ENCODE data around the gene INPP5F. TPM values are rescaled to one million over a fixed set of nuclear protein-coding genes. Genes with fewer than 3 reads are reported as not detected.

Gene INPP5F
- total and polyA plus RNA-seq, 2 donors (not counting 1 experiment from before 2014, with no cell fraction given), result 11.2 to 37.5 TPM

GRCh38 chr10:119777686-119778085 is 51.8 kb downstream of the INPP5F start:
- TF ChIP-seq CTCF (IDR thresholded peaks at IDR 0.05) (no peak), EZH2 (IDR thresholded peaks at IDR 0.05; ENCODE audit: borderline replicate concordance, insufficient read depth, low read depth, low read length, poor library complexity, severe bottlenecking) (no peak)
- no peaks in the 10 kb centered on the region for H3K27me3 ChIP-seq (replicated peaks in 1 of 4; ENCODE audit: control extremely low read depth in 1 of 4, control insufficient read depth in 3 of 4, insufficient read depth in 4 of 4, low read length in 3 of 4)
- H3K4me3 ChIP-seq (ENCODE audit: control extremely low read depth in 1 of 5, extremely low read depth in 1 of 5, insufficient read depth in 1 of 5, low read depth in 2 of 5, low read length in 4 of 5), result no peak overlapping the region
- Mint-ChIP-seq H3K27ac (no peak overlapping the region), H3K9me3 (ENCODE audit: insufficient read depth) (no peaks in the 10 kb centered on the region), H3K4me1 (peaks cover 25% of the 10 kb centered on the region), H3K4me3 (no peak overlapping the region), H3K27me3 (no peaks in the 10 kb centered on the region)
- H3K79me2 ChIP-seq (ENCODE audit: control insufficient read depth, insufficient read depth, low read length), result peaks cover 50% of the 10 kb centered on the region
- DNase-seq (no peak), ATAC-seq (ENCODE audit: low read depth) (no peak)
- intact Hi-C loops (cut with micrococcal nuclease), result no loop called here
- no peak overlapping the region for H3K4me2 ChIP-seq (replicated peaks; ENCODE audit: low read depth, low read length, poor library complexity, severe bottlenecking)
- H3K27ac ChIP-seq (ENCODE audit: low read length in 2 of 2), result no peak overlapping the region
- ChIA-PET CTCF (no interaction called here), POLR2A (no interaction called here)
- H2AFZ ChIP-seq (ENCODE audit: insufficient read depth, low read depth, low read length, poor library complexity, severe bottlenecking), result no peak overlapping the region
- peaks cover 0 to 11% of the 10 kb centered on the region in 2 experiments for H3K36me3 ChIP-seq (replicated peaks in 1 of 2; ENCODE audit: control extremely low read depth in 1 of 2, control insufficient read depth in 1 of 2, extremely low read depth in 1 of 2, insufficient read depth in 2 of 2, low read length in 1 of 2)
- H3K9ac ChIP-seq (ENCODE audit: low read length), result no peak overlapping the region
- peaks cover 5 to 12% of the 10 kb centered on the region in 2 donors for H3K4me1 ChIP-seq (ENCODE audit: control insufficient read depth in 2 of 2, insufficient read depth in 2 of 2, low read length in 2 of 2)
- no peaks in the 10 kb centered on the region for H4K20me1 ChIP-seq (ENCODE audit: control insufficient read depth, insufficient read depth, low read length, poor library complexity, severe bottlenecking)
- H3K9me3 ChIP-seq (ENCODE audit: control extremely low read depth in 1 of 3, control insufficient read depth in 2 of 3, insufficient read depth in 1 of 3, low read length in 2 of 3), result peaks cover 0 to 3% (median 3%) of the 10 kb centered on the region in 3 donors
- WGBS (ENCODE audit: insufficient coverage), result 100% methylated on average over 2 of the region's 3 CpGs

DNA sequence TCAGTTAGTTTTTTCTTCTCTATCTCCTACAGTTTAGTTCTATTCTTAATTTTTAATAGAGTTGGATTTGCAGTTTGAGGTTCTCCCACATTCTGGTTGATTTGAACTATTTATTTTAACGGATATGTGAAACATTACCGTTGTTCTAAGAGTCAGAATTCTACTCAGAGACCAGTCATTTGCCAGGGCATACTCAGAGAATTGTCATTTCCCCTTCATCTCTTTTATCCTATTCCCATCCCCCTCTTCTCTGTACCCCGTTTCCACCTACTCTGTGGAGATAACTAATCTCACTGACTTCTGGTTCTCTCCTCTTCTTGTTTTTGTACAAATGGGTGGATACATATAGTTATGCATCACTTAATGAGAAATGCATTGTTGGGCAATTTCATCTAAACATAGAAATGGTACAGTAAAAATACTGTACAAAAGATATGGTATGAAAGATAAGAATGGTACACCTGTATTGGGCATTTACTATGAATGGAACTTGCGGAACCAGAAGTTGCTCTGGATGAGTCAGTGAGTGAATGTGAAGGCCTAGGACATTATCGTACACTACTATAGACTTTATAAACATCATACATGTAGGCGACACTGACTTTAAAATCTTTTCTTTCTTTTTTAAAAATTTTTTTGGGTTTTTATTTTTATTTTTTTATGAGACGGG is 53.1 kb downstream of the INPP5F start:
- Histone ChIP-seq H3K27ac (ENCODE audit: low read length in 2 of 2) (no peak overlapping the region), H3K4me2 (replicated peaks; ENCODE audit: low read depth, low read length, poor library complexity, severe bottlenecking) (no peak overlapping the region), H3K79me2 (ENCODE audit: control insufficient read depth, insufficient read depth, low read length) (peaks cover 39% of the 10 kb centered on the region), H4K20me1 (ENCODE audit: control insufficient read depth, insufficient read depth, low read length, poor library complexity, severe bottlenecking) (no peaks in the 10 kb centered on the region), H3K36me3 (replicated peaks in 1 of 2; ENCODE audit: control extremely low read depth in 1 of 2, control insufficient read depth in 1 of 2, extremely low read depth in 1 of 2, insufficient read depth in 2 of 2, low read length in 1 of 2) (peaks cover 0 to 11% of the 10 kb centered on the region in 2 experiments), H3K9ac (ENCODE audit: low read length) (no peak overlapping the region), H3K9me3 (ENCODE audit: control extremely low read depth in 1 of 3, control insufficient read depth in 2 of 3, insufficient read depth in 1 of 3, low read length in 2 of 3) (peaks cover 0 to 3% (median 3%) of the 10 kb centered on the region in 3 donors), H3K27me3 (replicated peaks in 1 of 4; ENCODE audit: control extremely low read depth in 1 of 4, control insufficient read depth in 3 of 4, insufficient read depth in 4 of 4, low read length in 3 of 4) (no peaks in the 10 kb centered on the region), H2AFZ (ENCODE audit: insufficient read depth, low read depth, low read length, poor library complexity, severe bottlenecking) (no peak overlapping the region), H3K4me3 (ENCODE audit: control extremely low read depth in 1 of 5, extremely low read depth in 1 of 5, insufficient read depth in 1 of 5, low read depth in 2 of 5, low read length in 4 of 5) (no peak overlapping the region), H3K4me1 (ENCODE audit: control insufficient read depth in 2 of 2, insufficient read depth in 2 of 2, low read length in 2 of 2) (peaks cover 16 to 24% of the 10 kb centered on the region in 2 donors)
- no peak for TF ChIP-seq EZH2 (IDR thresholded peaks at IDR 0.05; ENCODE audit: borderline replicate concordance, insufficient read depth, low read depth, low read length, poor library complexity, severe bottlenecking)
- TF ChIP-seq CTCF (IDR thresholded peaks at IDR 0.05), result no peak
- Mint-ChIP-seq H3K4me1 (peaks cover 36% of the 10 kb centered on the region), H3K4me3 (no peak overlapping the region), H3K9me3 (ENCODE audit: insufficient read depth) (no peaks in the 10 kb centered on the region), H3K27ac (peak overlapping the region; percentile 0), H3K27me3 (no peaks in the 10 kb centered on the region)
- ChIA-PET POLR2A (no interaction called here), CTCF (interaction anchor here (1.3 kb wide), 1 partner anchor 26 kb away, joined by 3 read pairs; no protein-coding TSS in a partner anchor)
- ATAC-seq (ENCODE audit: low read depth), result no peak
- no CpG with 5 or more reads among the region's 7 CpGs for WGBS (ENCODE audit: insufficient coverage)
- intact Hi-C loops (cut with micrococcal nuclease), result no loop called here
- no peak for DNase-seq

Data from B cell (primary cell).